HepG2 (cell line): ENCODE results near the gene TRIO. TPM values are rescaled to one million over a fixed set of nuclear protein-coding genes. Genes with fewer than 3 reads are reported as not detected.

Experiments used
- BATF2 ChIP-seq: sonication (generic); formaldehyde crosslinking; IDR thresholded peaks from 2 replicates; pipeline ENCODE4 v1.8.0; 2022; ENCODE audit warnings: mild to moderate bottlenecking, missing genetic modification reagents, moderate library complexity
- ETV6 ChIP-seq: sonication (generic); formaldehyde crosslinking; conservative IDR thresholded peaks from 2 replicates; pipeline ENCODE4 v1.4.0; 2020; ENCODE audit warnings: missing genetic modification reagents
- GATA4 ChIP-seq: sonication (generic); IDR thresholded peaks from 2 replicates; pipeline ENCODE4 v1.6.1; 2016; ENCODE audit warnings: antibody characterized with exemption, low read depth, borderline replicate concordance
- HDAC1 ChIP-seq: sonication (generic); formaldehyde crosslinking; IDR thresholded peaks from 2 replicates; pipeline ENCODE4 v1.5.1; 2020; ENCODE audit warnings: mild to moderate bottlenecking, missing genetic modification reagents
- HNF4G ChIP-seq, 2 experiments: sonication (generic) in 1 of 2; formaldehyde crosslinking in 1 of 2; IDR thresholded peaks; 2 replicates each; pipeline versions ENCODE4 v1.4.0 to v1.6.1; 2011 to 2020; ENCODE audit warnings: borderline replicate concordance in 2 of 2, low read depth in 2 of 2, mild to moderate bottlenecking in 2 of 2, low read length in 1 of 2, missing genetic modification reagents in 1 of 2, moderate library complexity in 1 of 2
- HOXD1 ChIP-seq: sonication (generic); formaldehyde crosslinking; IDR thresholded peaks from 2 replicates; pipeline ENCODE4 v1.5.0; 2020; ENCODE audit warnings: missing genetic modification reagents
- MAZ ChIP-seq, 2 experiments: sonication (generic) in 1 of 2; formaldehyde crosslinking in 1 of 2; IDR thresholded peaks; 2 replicates each; pipeline versions ENCODE4 v1.5.0 to v1.6.1; 2012 to 2020; ENCODE audit warnings: low read depth in 2 of 2, mild to moderate bottlenecking in 2 of 2, borderline replicate concordance in 1 of 2, improper control_type of control experiment in 1 of 2, low read length in 1 of 2, missing genetic modification reagents in 1 of 2, moderate library complexity in 1 of 2
- NR2F1 ChIP-seq, 2 experiments: fragments of 450-650 bp in 1 of 2; formaldehyde crosslinking in 1 of 2; IDR thresholded peaks; 2 replicates each; pipeline versions ENCODE4 v1.5.0 to v1.6.1; 2016 to 2020; ENCODE audit warnings: mild to moderate bottlenecking in 1 of 2, missing compliant biosample characterization in 1 of 2, missing genetic modification reagents in 1 of 2, moderate library complexity in 1 of 2
- PPARG ChIP-seq: conservative IDR thresholded peaks from 2 replicates; pipeline ENCODE4 v1.6.1; 2016; ENCODE audit warnings: missing biosample characterization, missing genetic modification reagents
- SNAI1 ChIP-seq: sonication (generic); formaldehyde crosslinking; IDR thresholded peaks from 2 replicates; pipeline ENCODE4 v1.5.0; 2020; ENCODE audit warnings: mild to moderate bottlenecking, missing genetic modification reagents, borderline replicate concordance
- SP140L ChIP-seq: sonication (generic); formaldehyde crosslinking; IDR thresholded peaks from 2 replicates; pipeline ENCODE4 v1.4.0; 2020; ENCODE audit warnings: missing genetic modification reagents, borderline replicate concordance
- TARDBP ChIP-seq: sonication (generic); formaldehyde crosslinking; IDR thresholded peaks from 2 replicates; pipeline ENCODE4 v1.8.0; 2022; ENCODE audit warnings: mild to moderate bottlenecking, missing genetic modification reagents
- THAP7 ChIP-seq: sonication (generic); formaldehyde crosslinking; IDR thresholded peaks from 2 replicates; pipeline ENCODE4 v1.8.1; 2023; ENCODE audit warnings: mild to moderate bottlenecking, missing genetic modification reagents
- TMF1 ChIP-seq: sonication (generic); formaldehyde crosslinking; IDR thresholded peaks from 2 replicates; pipeline ENCODE4 v1.8.1; 2022; ENCODE audit warnings: low read depth, missing genetic modification reagents
- ZNF275 ChIP-seq: sonication (generic); formaldehyde crosslinking; IDR thresholded peaks from 2 replicates; pipeline ENCODE4 v1.8.0; 2022; ENCODE audit warnings: missing genetic modification reagents, mild to moderate bottlenecking, inconsistent platforms, borderline replicate concordance
- ZNF281 ChIP-seq: sonication (generic); formaldehyde crosslinking; IDR thresholded peaks from 2 replicates; pipeline ENCODE4 v1.4.0; 2020; ENCODE audit warnings: missing genetic modification reagents, borderline replicate concordance
- ZNF329 ChIP-seq: sonication (generic); formaldehyde crosslinking; IDR thresholded peaks from 2 replicates; pipeline ENCODE4 v1.9.0; 2021; ENCODE audit warnings: low read depth, mild to moderate bottlenecking, missing genetic modification reagents
- ZNF446 ChIP-seq: sonication (generic); formaldehyde crosslinking; IDR thresholded peaks from 2 replicates; pipeline ENCODE4 v1.5.0; 2020; ENCODE audit warnings: mild to moderate bottlenecking, missing genetic modification reagents
- ZNF75D ChIP-seq: sonication (generic); formaldehyde crosslinking; IDR thresholded peaks from 2 replicates; pipeline ENCODE4 v1.8.1; 2023; ENCODE audit warnings: missing genetic modification reagents, mild to moderate bottlenecking, borderline replicate concordance
- ZNF850 ChIP-seq: sonication (generic); formaldehyde crosslinking; conservative IDR thresholded peaks from 2 replicates; pipeline ENCODE4 v1.9.0; 2021; ENCODE audit warnings: mild to moderate bottlenecking, missing genetic modification reagents
- polyA plus RNA-seq, 8 experiments: library from polyadenylated mRNA; depleted of rRNA in 3 of 8; stranded (reverse) in 7 of 8; unstranded in 1 of 8; fragments of >200 nt; fragmentation: Illumina TruSeq in 4 of 8; extraction: Trizol in 4 of 8; gene quantifications; 2 replicates each; pipeline versions ENCODE4 v1.2.1 to v1.2.3, GENCODE V29; 2011 to 2016; ENCODE audit warnings: low read depth in 4 of 8, missing spikeins in 1 of 8, mixed read lengths in 1 of 8; ENCODE audit not compliant: insufficient read depth in 1 of 8
- total RNA-seq, 5 experiments: library from RNA; depleted of rRNA; stranded (reverse); fragments of >200 nt; fragmentation: Illumina TruSeq; extraction: Trizol; gene quantifications; 2 replicates each; pipeline ENCODE4 v1.2.3, GENCODE V29; 2016; ENCODE audit warnings: low read depth in 1 of 5
- TF ChIP-seq, protein P1 (sequence below): sonication (generic); formaldehyde crosslinking; conservative IDR thresholded peaks from 2 replicates; pipeline ENCODE4 v1.5.0; 2020; ENCODE audit warnings: missing genetic modification reagents

TRIO gene
- total and polyA plus RNA-seq, 2 of the 13 experiments (the other 11 are each of a cell fraction or from before 2014, with no cell fraction given): 45.2 to 45.9 TPM

DNA sequence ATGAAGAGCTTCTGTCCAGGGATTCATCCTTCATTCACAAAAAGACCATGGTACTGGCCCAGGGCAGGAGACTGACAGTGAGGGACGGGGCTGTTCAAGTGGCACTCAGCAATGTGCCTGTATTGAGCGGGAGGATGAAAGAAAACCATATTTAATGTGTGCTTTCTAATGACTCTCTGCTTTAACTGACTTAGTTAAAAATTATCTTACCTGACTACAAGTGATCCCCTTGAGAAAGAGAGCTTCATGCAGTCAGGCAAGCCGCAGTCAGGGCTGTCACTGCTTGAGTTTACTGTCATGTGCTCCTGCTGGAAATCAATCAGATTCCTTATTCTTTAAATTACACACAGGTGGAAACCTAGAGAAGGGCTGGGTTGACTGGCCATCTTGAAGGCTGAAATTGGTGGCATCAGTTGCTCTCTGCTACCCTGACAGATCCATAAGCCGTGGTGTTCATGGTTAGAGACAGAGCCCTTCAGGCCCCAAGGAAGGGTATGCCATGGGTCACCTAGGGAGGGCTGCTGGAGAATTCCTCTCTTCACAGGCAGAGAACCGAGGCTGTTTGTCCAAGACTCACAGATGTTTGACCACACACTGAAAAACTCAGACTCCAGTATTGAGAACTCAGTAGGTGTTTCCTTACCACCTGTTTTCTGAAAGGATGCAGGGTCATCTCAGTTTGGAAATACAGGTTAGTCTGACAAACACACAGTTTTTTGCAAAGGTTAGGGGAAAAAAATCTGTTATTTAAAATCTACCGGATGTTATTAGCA, 70.9 kb downstream of the TRIO start (continued):
- TF ChIP-seq, protein P1, sequence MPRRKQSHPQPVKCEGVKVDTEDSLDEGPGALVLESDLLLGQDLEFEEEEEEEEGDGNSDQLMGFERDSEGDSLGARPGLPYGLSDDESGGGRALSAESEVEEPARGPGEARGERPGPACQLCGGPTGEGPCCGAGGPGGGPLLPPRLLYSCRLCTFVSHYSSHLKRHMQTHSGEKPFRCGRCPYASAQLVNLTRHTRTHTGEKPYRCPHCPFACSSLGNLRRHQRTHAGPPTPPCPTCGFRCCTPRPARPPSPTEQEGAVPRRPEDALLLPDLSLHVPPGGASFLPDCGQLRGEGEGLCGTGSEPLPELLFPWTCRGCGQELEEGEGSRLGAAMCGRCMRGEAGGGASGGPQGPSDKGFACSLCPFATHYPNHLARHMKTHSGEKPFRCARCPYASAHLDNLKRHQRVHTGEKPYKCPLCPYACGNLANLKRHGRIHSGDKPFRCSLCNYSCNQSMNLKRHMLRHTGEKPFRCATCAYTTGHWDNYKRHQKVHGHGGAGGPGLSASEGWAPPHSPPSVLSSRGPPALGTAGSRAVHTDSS: no peak
- TF ChIP-seq THAP7 (CRISPR knock-in tag) (no peak), SNAI1 (no peak), ZNF329 (no peak), ZNF275 (no peak), SP140L (CRISPR knock-in tag) (no peak), NR2F1 (CRISPR knock-in tag; IDR thresholded peaks at IDR 0.05) (no peak), HNF4G (IDR thresholded peaks at IDR 0.05; ENCODE audit: borderline replicate concordance, low read depth, low read length) (no peak), HNF4G (CRISPR knock-in tag; IDR thresholded peaks at IDR 0.05; ENCODE audit: borderline replicate concordance, low read depth) (no peak), ETV6 (CRISPR knock-in tag) (no peak), TMF1 (CRISPR knock-in tag) (no peak), ZNF850 (CRISPR knock-in tag) (no peak), MAZ (IDR thresholded peaks at IDR 0.05; ENCODE audit: borderline replicate concordance, low read depth, low read length) (no peak), MAZ (CRISPR knock-in tag; IDR thresholded peaks at IDR 0.05; ENCODE audit: low read depth) (no peak), ZNF75D (no peak), HDAC1 (no peak), HOXD1 (CRISPR knock-in tag) (no peak), BATF2 (CRISPR knock-in tag) (no peak), GATA4 (no peak), TARDBP (CRISPR knock-in tag) (no peak), ZNF281 (CRISPR knock-in tag) (0 out of 2 replicates have a peak, but pooled peaks have one; percentile 5), PPARG (CRISPR knock-in tag) (no peak), ZNF446 (CRISPR knock-in tag) (no peak)
